GM18508 (cell line): ENCODE measurements around the gene GNB1.
"Not testable (repeated sequence)": the region's sequence is repeated elsewhere in the genome, so short reads cannot be mapped to it uniquely, and the experiment has no call there.

ENCODE experiments used
- ATAC-seq: cut with Tn5 transposase; IDR thresholded peaks from one replicate; pipeline ENCODE4 v1.9.1; 2021; ENCODE audit warnings: moderate number of reproducible peaks; ENCODE audit not compliant: insufficient read depth, unreplicated experiment

The GNB1 gene

DNA sequence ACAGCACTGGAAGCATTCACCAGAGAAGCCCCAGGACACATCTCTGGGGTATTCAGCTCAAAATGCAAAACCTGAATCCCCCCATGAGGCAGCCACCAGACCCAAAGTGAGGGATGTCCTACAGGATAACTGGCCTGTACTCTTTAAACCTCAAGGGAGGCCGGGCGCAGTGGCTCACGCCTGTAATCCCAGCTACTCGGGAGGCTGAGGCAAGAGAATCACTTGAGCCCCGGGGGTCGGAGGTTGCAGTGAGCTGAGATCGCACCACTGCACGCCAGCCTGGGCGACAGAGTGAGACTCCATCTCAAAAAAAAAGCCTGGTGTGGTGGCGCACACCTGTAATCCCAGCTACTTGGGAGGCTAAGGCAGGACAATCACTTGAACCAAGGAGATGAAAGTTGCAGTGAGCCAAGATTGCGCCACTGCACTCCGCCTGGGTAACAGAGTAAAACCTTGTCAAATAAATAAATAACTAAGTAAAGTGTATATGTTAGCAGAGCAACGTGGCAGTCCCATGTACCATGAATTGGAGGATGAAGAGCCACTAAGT, 29.1 kb downstream of the GNB1 start:
- ATAC-seq = not testable (repeated sequence)

DNA sequence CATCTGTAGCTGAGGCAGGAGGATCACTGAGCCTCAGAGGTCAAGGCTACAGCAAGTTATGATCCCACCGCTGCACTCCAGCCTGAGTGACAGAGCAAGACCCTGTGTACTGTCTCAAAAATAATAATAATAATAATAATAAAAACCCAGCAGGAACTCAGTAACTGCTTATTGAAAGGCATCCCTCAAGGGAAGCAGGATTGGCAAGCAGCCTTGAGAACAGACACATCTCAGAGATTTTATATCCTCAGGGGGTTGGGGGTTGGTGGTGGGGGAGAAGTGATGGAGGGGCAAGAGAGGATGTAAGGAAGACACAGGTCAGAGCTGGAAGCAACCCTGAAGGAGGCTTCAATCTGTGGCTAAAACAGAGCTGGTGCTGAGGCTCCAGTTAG, 29.6 kb downstream of the GNB1 start:
- ATAC-seq = no peak

DNA sequence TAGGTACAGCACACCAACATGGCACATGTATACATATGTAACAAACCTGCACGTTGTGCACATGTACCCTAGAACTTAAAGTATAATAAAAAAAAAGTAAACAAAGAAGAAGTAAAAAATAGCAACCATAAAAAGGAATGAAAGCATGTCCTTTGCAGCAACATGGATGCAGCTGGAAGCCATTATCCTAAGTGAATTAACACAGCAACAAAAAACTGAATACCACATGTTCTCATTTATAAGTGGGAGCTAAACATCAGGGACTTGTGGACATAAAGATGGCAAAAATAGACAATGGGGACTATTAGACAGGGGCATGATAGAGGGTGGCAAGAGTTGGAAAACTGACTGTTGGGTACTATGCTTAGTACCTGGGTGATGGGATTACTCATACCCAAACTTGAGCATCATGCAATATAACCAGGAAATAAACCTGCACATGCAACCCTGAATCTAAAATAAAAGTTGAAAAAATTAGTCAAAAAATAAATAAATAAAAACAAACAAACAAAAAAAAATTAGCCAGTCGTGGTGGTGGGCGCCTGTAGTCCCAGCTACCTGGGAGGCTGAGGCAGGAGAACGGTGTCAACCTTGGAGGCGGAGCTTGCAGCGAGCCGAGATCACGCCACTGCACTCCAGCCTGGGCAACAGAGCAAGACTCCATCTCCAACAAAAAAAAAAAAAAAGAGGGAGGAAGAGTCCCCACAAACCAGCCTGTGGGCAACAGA, 30.8 kb downstream of the GNB1 start:
- not testable (repeated sequence) for ATAC-seq

DNA sequence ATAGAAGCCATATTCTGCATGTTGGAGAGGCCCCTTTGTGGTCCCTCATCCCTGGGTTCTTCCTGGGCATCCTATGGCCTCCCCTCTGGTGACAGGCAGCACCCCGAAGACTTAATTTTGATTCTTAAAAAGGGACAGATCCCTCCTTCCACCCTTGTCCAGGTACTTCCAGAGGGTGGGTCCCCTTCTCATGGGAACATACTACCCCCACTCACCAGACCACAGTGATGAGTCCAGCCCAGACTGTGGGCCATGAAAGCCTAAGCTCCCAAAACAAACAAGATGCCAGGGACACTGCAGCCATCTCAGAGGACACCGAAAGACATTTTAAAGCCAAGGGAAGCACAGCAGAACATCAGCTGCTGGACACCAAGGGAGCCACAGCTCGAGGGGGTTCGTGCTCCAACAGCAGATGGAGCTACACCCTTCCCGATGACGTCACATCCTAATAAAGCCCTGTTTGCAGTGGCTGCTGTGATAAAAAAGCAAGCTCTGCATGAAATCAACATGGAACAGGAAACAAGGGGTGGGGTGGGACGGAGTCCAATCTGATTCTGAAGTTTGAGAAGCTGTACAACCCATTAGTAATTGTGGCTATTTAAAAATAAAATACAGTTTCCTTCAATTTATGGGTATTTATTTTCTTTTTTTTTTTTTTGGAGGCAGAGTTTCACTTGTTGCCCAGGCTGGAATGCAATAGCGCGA, 32.4 kb downstream of the GNB1 start:
- no peak for ATAC-seq

DNA sequence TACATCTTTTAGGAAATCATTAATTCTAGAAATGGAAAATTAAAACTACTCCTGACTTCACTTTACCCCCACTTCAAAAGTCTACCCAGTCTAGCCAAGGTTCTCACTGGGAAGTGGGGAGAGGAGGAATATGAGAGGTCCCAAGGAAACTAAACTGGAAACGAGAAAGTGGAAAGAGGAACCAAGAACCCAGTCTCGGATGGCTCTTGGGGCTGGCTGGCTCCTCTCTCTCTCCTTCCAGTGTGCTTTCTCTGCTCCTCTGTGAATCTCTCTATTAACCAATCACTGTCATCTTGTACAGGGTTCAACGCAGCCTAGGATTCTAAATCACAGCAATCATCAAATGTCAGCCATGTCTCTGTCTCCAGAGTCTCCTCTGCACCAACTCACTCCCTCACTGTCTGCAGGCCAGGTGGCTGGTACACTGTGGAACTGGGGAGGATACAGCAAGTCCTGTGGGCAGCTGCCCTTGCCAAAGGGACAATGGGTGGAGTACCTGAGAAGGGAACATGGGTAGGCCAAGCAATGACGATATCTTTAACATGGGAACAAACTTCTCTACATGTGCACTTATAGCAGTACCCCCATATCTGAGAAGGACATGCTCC, 33.7 kb downstream of the GNB1 start:
- ATAC-seq = no peak

DNA sequence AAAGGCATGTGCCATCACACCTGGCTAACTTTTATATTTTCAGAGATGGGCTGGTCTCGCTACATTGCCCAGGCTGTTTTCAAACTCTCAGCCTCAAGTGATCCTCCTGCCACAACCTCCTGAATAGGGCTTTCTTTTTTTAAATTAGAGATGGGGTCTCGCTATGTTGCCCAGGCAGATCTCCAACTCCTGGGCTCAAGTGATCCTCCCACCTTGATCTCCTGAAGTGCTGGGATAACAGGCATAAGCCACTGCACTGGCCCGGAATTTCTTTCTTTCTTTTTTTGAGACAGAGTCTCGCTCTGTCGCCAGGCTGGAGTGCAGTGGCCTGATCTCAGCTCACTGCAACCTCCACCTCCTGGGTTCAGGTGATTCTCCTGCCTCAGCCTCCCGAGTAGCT, 34.7 kb downstream of the GNB1 start:
- not testable (repeated sequence) for ATAC-seq

DNA sequence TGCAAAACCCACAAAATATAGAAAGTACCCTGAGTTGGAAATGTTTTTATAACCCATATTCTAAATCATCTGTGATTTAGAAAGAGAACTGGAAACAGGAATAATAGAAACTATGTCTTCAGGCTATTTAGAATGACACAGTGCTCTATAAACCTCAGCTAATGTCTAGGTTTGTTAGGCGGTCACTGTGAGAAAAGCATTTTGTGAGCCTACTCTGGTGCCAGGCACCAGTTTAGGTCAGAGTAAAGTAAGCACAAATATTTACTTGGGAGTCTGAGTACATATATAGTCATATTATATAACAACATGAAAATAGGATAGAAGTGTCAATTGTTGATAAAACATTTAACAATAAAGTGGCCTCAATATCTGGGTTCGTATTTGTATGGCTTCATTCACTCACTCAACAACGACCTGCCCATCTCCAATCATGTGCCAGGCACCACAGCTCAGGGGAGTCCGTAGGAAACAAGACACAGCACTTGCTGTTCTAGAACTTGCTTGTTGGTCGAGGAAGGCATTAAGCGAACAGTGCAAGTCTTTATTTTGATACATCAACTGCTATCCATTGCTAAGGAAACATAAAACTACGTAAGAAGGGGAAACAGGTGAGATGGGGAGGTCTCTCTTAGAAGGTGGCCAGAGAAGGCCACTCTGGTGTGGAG, 37.2 kb downstream of the GNB1 start:
- no peak for ATAC-seq

DNA sequence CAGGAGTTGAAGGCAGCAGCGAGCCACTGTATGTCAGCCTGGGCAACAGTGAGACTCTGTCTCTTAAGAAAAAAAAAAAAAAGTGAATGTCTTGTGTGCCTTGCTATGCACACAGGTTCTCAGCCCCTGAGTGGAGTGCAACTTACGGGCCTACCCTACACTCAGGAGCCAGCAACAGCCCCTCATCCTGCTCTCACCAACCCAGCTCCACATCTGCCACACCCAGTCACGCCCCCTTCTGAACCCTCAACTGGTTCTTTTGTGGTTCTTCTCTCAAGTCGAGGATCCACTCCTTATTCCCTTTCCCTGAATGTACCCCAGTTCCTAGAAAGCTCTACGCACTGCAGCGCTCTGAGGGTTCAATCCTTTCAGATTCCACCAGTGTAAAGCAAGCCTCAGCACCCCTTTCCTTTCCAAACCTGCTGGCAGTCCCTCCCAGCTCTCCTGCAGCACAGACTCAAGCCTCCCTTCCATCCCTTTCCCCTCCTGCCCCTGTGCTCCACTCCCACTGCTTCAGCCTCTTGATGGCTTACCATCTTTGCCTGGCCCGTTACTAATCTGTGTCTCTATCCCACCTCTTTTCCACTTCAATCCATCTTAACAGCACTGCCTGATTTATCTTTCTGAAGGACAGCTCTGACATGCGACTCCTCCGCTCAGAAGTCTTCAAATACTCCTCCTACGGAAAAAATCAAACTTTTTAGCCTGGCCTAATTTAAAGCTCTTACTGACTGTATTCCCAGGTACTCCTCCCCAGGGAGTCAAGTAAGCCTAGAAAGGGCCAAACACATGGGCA, 38.1 kb downstream of the GNB1 start:
- no peak for ATAC-seq

DNA sequence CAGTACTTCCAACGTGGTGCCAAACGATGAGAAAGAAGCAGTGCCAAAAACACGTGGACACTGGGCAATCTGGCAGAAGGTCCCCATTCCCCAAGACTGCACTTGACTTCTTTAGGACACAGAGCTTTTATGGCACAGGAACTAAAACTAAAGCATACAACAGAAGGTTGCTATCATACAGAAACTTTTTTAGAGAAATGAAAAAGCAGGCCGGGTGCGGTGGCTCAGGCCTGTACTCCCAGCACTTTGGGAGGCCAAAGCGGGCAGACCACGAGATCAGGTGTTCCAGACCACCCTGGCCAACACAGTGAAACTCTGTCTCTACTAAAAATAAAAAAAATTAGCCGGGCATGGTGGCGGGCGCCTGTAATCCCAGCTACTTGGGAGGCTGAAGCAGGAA, 43.0 kb downstream of the GNB1 start:
- ATAC-seq = no peak

DNA sequence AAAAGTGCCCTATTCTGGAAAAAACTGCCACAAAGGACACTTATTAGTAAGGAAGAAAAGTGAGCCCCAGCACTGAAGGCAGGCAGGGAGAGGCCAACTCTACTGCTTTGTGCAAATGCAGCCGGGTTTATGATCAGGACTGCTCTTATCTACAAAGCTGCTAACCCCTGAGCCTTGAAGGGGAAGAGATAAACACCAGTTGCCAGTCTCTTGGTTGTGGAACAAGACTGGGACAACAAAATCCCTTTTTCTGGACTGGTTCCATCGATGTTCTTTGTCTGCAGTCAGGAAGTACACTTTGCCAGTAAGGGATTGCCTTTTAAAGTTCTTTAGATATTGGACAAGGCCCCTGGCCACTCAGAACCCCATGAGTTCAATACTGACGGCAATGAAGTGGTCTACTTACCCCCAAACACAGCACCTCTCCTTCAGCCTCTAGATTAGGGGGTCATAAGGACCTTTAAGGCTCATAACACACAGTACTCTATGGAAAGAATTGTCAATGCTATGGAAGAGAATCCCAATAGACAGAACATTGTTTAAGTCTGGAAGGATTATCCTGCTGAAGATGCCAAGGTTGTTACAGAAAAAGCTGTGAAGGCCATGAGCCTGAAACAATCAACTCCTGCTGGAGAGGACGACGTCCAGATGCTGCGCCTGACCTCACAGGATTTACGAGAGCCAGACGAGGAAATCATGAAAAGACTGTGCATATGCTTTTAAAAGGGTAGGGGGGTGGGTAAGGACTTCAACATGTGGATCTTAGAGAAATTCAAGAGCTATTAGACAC, 43.6 kb downstream of the GNB1 start:
- no peak for ATAC-seq

DNA sequence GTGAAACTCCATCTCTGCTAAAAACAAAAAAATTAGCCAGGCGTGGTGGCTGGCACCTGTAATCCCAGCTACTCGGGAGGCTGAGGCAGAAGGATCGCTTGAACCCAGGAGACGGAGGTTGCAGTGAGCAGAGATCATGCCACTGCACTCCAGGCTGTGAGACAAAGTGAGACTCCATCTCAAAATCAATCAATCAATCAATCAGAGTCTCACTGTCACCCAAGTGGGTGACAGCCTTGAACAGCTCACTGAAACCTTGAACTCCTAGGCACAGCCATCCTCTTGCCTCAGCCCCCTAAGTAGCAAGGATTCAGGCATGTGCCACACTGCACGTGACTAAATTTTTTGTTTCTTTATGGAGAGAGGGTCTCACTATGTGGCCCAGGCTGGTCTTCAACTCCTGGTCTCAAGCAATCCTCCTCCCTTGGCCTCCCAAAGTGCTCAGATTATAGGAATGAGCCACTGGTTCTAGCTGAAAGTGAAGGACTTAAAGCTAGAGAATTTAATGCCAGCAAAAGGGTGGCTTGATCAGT, 44.4 kb downstream of the GNB1 start:
- no peak for ATAC-seq

DNA sequence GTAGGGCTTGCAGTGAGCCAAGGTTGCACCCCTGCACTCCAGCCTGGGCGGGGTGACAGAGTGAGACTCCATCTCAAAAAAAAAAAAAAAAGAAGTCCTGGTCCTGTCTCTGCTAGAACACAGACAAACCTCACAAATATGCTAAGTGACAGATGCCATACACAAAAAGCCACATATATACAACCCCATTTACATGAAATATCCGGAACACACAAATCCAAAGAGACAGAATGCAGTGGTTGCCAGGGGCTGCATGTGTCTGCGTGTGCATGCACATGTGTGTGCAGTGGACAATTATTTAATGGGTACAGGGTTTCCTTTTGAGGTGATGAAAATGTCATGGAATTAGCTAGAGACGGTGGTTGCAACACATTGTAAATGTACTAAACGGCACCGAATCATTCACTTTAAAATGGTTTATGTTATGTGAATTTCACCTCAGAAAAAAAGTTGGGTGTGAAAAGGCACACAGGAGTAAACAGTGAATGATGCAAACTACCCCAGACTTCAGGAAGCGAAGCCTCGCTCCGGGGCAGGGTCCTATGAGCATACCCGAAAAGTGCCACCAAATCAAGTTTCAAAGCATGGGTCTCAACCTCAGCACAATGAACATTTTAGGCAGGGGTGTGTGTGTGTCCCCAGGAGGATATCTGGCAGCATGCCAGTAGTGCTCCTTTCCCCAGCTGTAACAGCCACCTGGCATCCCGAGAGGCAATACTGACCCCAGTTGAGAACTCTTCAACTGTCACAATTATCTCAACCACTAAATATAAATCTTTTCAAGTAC, 48.3 kb downstream of the GNB1 start:
- no peak for ATAC-seq

DNA sequence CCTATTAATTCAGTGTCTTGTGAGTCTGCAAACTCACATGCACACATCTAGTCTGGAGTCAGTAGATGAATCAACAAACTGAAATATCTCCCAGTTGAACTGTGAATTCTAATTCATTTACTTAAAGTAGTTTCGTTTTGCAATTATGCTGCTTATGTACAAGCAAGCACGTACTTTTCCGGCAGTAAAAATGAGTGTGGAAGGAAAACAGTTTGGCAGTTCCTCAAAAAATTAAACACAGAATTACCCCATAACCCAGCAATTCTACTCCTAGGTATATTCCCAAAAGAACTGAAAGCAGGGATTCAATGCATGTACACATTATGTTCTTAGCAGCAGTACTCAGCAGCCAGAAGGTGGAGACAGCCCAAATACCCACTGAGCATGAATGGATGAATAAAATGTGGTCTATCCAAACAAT, 49.3 kb downstream of the GNB1 start:
- no peak for ATAC-seq

DNA sequence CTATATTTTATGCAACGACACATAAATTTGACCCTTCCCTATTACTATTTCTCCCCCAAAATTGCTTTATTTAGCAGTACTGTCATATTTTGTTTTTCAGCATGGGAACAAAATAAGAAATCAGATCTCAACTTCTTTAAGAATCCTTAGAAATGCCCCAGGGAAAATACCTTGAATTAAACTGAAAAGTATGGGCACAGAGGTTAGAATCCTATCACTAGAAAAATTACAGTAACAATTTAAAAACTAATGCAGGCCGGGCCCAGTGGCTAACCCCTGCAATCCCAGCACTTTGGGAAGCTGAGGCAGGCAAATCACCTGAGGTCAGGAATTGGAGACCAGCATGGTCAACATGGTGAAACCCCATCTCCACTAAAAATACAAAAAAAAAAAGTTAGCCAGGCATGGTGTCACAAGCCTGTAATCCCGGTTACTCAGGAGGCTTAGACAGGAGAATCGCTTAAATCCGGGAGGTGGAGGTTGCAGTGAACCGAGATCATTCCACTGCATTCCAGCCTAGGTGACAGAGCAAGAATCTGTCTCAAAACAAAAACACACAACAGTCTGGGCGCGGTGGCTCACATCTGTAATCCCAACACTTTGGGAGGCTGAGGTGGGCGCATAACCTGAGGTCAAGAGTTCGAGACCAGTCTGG, 51.4 kb downstream of the GNB1 start:
- no peak for ATAC-seq

DNA sequence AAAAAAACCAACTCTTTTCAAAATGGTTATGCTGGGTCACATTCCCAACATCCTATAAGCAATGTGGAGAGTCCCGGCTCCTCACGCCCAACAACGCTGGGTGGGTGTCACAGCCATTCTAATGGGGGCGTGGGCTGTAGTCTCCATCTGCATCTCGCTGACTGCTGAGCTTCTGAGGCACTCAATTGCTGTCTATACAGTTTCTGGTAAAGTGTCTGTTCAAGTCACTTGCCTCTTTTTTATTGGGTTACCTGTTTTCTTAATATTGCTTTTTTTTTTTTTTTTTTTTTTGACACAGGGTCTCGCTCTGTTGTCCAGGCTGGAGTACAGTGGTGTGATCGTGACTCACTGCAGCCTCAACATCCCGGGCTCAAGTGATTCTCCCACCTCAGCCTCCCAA, 54.8 kb downstream of the GNB1 start:
- no peak for ATAC-seq

DNA sequence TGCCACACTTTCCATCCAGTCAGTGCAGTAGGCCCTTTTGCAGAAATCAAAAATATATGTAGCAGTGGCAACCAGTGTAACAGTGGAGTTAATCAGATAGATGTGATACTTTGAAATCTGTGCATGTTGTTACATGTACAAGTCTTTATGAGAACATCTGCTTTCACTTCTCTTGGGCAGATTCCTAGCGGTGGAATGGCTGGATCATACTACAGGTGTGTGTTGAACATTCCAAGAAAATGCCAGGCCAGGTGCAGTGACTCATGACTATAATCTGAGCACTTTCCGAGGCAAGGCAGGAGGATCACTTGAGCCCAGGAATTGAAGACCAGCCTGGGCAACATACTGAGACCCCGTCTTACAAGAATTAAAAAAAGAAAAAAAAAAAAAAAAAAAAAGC, 55.3 kb downstream of the GNB1 start:
- ATAC-seq = no peak

DNA sequence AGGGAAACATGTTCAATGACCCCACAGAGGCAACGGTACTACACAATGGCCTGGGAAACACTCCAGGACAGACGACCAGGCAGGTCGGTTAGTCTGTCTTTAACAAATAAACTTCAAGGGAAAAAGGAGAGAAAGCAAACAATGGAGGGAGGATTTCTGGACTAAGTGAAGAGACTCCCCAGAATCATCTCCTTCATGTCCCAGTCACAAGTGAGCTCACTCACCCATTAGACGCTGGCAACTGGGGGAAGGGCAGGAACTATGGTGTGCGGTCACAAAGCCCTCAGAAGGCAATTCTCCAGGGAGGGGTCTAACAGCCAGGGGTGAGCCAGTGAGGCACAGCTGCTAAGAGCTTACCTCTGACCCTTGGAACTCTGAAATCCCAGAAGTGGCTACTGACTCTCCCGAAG, 57.0 kb downstream of the GNB1 start:
- ATAC-seq = no peak

DNA sequence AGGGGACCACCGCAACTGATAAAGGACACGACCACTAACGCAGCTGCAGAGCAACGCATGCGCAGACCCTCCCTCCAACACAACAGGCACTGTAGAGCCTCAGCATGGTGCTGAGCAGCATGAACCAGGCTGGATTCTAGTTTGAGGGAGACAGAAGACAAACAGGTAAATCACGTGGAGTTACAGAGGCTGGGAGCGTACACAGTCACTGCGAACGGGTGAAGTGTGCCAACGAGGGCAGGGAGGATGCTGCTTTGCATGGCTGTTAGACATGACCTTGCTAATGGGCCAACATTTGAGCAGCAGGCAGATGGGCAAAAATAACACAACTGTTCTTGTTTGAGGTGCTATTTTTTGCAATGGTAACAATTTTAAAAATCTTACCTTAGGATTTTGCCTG, 57.4 kb downstream of the GNB1 start:
- ATAC-seq = no peak
